ENCODE measurements around the gene GDF2.

The GDF2 gene

GRCh38 chr10:47320812-47321211 is 1.4 kb upstream of the GDF2 start:
- H4K20me1 ChIP-seq (ENCODE audit: insufficient read depth, low read length), result no peaks in the 10 kb centered on the region
- H3K9me2 ChIP-seq (ENCODE audit: low read depth, low read length), result no peaks in the 10 kb centered on the region
- H3K9me3 ChIP-seq (ENCODE audit: low read length), result no peaks in the 10 kb centered on the region
- H3K4me3 ChIP-seq (ENCODE audit: low read depth, low read length, poor library complexity, severe bottlenecking), result no peak overlapping the region
- no peaks in the 10 kb centered on the region for H3K4me1 ChIP-seq (ENCODE audit: insufficient read depth, low read length, severe bottlenecking)
- no peak overlapping the region for H3K27ac ChIP-seq (ENCODE audit: low read depth, low read length, poor library complexity, severe bottlenecking)
- H3K79me2 ChIP-seq (ENCODE audit: insufficient read depth, low read length), result no peaks in the 10 kb centered on the region
- H3F3A ChIP-seq (ENCODE audit: insufficient read depth, low read length), result no peaks in the 10 kb centered on the region
- no peak overlapping the region for H2AFZ ChIP-seq (ENCODE audit: low read length)
- H3K9ac ChIP-seq (ENCODE audit: low read length), result no peak overlapping the region
- no peak overlapping the region for H3K4me2 ChIP-seq (ENCODE audit: low read length)
- no peak for TF ChIP-seq EZH2 (IDR thresholded peaks at IDR 0.05; ENCODE audit: borderline replicate concordance, low read length)
- H3K27me3 ChIP-seq (ENCODE audit: insufficient read depth, low read length), result no peaks in the 10 kb centered on the region
- no peaks in the 10 kb centered on the region for H3K36me3 ChIP-seq (ENCODE audit: insufficient read depth, low read length)

GRCh38 chr10:47321521-47322195 is 596 bp upstream of the GDF2 start:
- Histone ChIP-seq H3K9me3 (ENCODE audit: low read length) (no peaks in the 10 kb centered on the region), H3K4me2 (ENCODE audit: low read length) (no peak overlapping the region), H3F3A (ENCODE audit: insufficient read depth, low read length) (no peaks in the 10 kb centered on the region), H3K4me3 (ENCODE audit: low read depth, low read length, poor library complexity, severe bottlenecking) (no peak overlapping the region), H3K79me2 (ENCODE audit: insufficient read depth, low read length) (no peaks in the 10 kb centered on the region), H3K9me2 (ENCODE audit: low read depth, low read length) (no peaks in the 10 kb centered on the region), H3K9ac (ENCODE audit: low read length) (no peak overlapping the region), H3K36me3 (ENCODE audit: insufficient read depth, low read length) (no peaks in the 10 kb centered on the region), H3K27ac (ENCODE audit: low read depth, low read length, poor library complexity, severe bottlenecking) (no peak overlapping the region), H3K27me3 (ENCODE audit: insufficient read depth, low read length) (no peaks in the 10 kb centered on the region), H3K4me1 (ENCODE audit: insufficient read depth, low read length, severe bottlenecking) (no peaks in the 10 kb centered on the region), H4K20me1 (ENCODE audit: insufficient read depth, low read length) (no peaks in the 10 kb centered on the region), H2AFZ (ENCODE audit: low read length) (no peak overlapping the region)
- TF ChIP-seq EZH2 (IDR thresholded peaks at IDR 0.05; ENCODE audit: borderline replicate concordance, low read length), result no peak
- TF ChIP-seq CTCF (IDR thresholded peaks at IDR 0.05; ENCODE audit: low read length), result no peak

- Histone ChIP-seq H3K4me3 (ENCODE audit: low read depth, low read length, poor library complexity, severe bottlenecking) (no peak overlapping the region), H3K4me2 (ENCODE audit: low read length) (no peak overlapping the region), H3K79me2 (ENCODE audit: insufficient read depth, low read length) (no peaks in the 10 kb centered on the region), H3K9me2 (ENCODE audit: low read depth, low read length) (no peaks in the 10 kb centered on the region), H3K9ac (ENCODE audit: low read length) (no peak overlapping the region), H4K20me1 (ENCODE audit: insufficient read depth, low read length) (no peaks in the 10 kb centered on the region), H3K27ac (ENCODE audit: low read depth, low read length, poor library complexity, severe bottlenecking) (no peak overlapping the region), H3K9me3 (ENCODE audit: low read length) (no peaks in the 10 kb centered on the region), H3F3A (ENCODE audit: insufficient read depth, low read length) (no peaks in the 10 kb centered on the region), H3K36me3 (ENCODE audit: insufficient read depth, low read length) (no peaks in the 10 kb centered on the region), H3K27me3 (ENCODE audit: insufficient read depth, low read length) (no peaks in the 10 kb centered on the region), H3K4me1 (ENCODE audit: insufficient read depth, low read length, severe bottlenecking) (no peaks in the 10 kb centered on the region), H2AFZ (ENCODE audit: low read length) (no peak overlapping the region)
- TF ChIP-seq CTCF (IDR thresholded peaks at IDR 0.05; ENCODE audit: low read length), result no peak
- TF ChIP-seq EZH2 (IDR thresholded peaks at IDR 0.05; ENCODE audit: borderline replicate concordance, low read length), result no peak
Measured at GRCh38 chr10:47323087-47323486, 833 bp downstream of the GDF2 start.
